Activated CD4-positive, alpha-beta T cell treated with anti-CD3 and anti-CD28 coated beads, Interleukin-2, amount 10 ng/mL, durations not matched to agents 7 days and 5 days (primary cell): ENCODE results near the gene ATP5F1E. TPM values are rescaled to one million over a fixed set of nuclear protein-coding genes. Genes with fewer than 3 reads are reported as not detected.
A peak's percentile ranks its signal among the peaks of the same experiment; 100 is the strongest.

Experiments
- CTCF ChIA-PET: fragments of 350-600 bp; sonication (Branson Sonifier 250); formaldehyde crosslinking; loops from one replicate; lab custom pipeline; 2021; ENCODE audit warnings: antibody characterized with exemption; lab: Charles Lee
- POLR2A ChIA-PET: fragments of 350-600 bp; sonication (Branson Sonifier 250); formaldehyde crosslinking; loops from one replicate; lab custom pipeline; 2021; ENCODE audit warnings: antibody characterized with exemption; lab: Charles Lee
- DNase-seq: peaks from one replicate; pipeline ENCODE4 v3.0.0-alpha.2; 2020
- H3K27ac Mint-ChIP-seq: one replicate; pipeline ENCODE4 v1.8.0; 2021; ENCODE audit warnings: mild to moderate bottlenecking, moderate library complexity, mixed read lengths
- H3K27me3 Mint-ChIP-seq: one replicate; pipeline ENCODE4 v1.8.0; 2021; ENCODE audit warnings: mixed read lengths
- H3K36me3 Mint-ChIP-seq: one replicate; pipeline ENCODE4 v1.8.0; 2021; ENCODE audit warnings: low read depth, mixed read lengths
- H3K4me1 Mint-ChIP-seq: one replicate; pipeline ENCODE4 v1.8.0; 2021; ENCODE audit warnings: mixed read lengths
- H3K4me3 Mint-ChIP-seq: one replicate; pipeline ENCODE4 v1.8.0; 2021; ENCODE audit warnings: mild to moderate bottlenecking, moderate library complexity, mixed read lengths
- H3K9me3 Mint-ChIP-seq: one replicate; pipeline ENCODE4 v1.8.0; 2021; ENCODE audit warnings: mixed read lengths
- total RNA-seq, 2 experiments: library from RNA; stranded (reverse); gene quantifications; one replicate each; pipeline ENCODE4 v1.2.3, GENCODE V29; 2021

ATP5F1E gene
- total RNA-seq, 2 experiments from 2014 or later: 98.1 to 101 TPM

DNA sequence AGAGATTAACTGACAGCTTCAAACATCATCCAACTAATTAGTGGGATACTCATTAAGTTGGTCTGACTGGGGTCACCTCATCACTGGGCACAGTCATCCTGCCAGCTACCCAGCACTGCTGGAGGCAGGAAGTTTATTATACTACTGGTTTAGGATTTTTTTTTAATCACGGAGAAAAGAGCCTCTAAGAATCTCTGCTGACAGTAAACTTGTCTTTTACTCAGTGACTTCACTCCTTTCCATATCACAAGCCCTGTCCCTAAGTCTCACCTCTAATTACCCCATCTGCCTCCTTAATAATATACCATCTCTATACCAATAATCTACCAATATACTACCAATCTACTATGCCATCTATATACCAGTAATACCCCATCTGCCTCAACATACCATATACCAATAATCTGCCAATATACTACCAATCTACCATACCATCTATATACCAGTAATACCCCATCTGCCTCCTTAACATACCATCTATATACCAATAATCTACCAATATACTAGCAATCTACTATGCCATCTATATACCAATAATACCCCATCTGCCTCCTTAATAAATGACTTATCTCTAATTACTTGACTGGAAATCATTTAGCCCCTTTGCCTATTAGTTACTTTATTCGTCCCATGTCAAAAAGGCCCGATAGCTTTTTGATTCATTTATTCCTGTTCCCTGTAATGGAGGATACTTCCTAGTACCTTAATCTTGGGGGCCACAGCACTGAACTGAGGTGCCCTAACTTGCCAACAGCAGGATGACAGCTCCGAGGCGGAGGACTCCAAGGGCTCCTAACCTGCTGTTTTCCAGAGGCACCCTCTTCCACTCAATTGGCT is 5.0 kb downstream of the ATP5F1E start:
- H3K27ac Mint-ChIP-seq: no peak overlapping the region
- H3K9me3 Mint-ChIP-seq: no peaks in the 10 kb centered on the region
- no peak overlapping the region for H3K4me3 Mint-ChIP-seq

GRCh38 chr20:59025511-59025910 is 6.6 kb downstream of the ATP5F1E start:
- peak overlapping the region; percentile 16 for H3K27ac Mint-ChIP-seq
- H3K36me3 Mint-ChIP-seq: peaks cover 69% of the 10 kb centered on the region
- no peak for DNase-seq
- ChIA-PET POLR2A (no interaction called here), CTCF (interaction anchor here (1.7 kb wide), 1 partner anchor 182 kb away, joined by 4 read pairs; no protein-coding TSS in a partner anchor)
- H3K4me1 Mint-ChIP-seq: peaks cover 44% of the 10 kb centered on the region
- no peak overlapping the region for H3K4me3 Mint-ChIP-seq
- no peaks in the 10 kb centered on the region for H3K9me3 Mint-ChIP-seq
- no peaks in the 10 kb centered on the region for H3K27me3 Mint-ChIP-seq

More for the DNA sequence above, 5.0 kb downstream of the ATP5F1E start:
- Mint-ChIP-seq H3K27me3 (no peaks in the 10 kb centered on the region), H3K36me3 (peaks cover 78% of the 10 kb centered on the region), H3K4me1 (peaks cover 54% of the 10 kb centered on the region)
- ChIA-PET POLR2A (no interaction called here), CTCF (no interaction called here)
- DNase-seq: no peak

GRCh38 chr20:59025086-59025485 is 7.0 kb downstream of the ATP5F1E start:
- Mint-ChIP-seq H3K27me3 (no peaks in the 10 kb centered on the region), H3K9me3 (no peaks in the 10 kb centered on the region), H3K4me1 (peaks cover 40% of the 10 kb centered on the region), H3K4me3 (no peak overlapping the region), H3K27ac (no peak overlapping the region), H3K36me3 (peaks cover 65% of the 10 kb centered on the region)
- no peak for DNase-seq
- CTCF ChIA-PET: interaction anchor here (1.7 kb wide), 2 partner anchors 10 to 183 kb away, joined by 4 to 8 read pairs; no protein-coding TSS in a partner anchor
- POLR2A ChIA-PET: no interaction called here

DNA sequence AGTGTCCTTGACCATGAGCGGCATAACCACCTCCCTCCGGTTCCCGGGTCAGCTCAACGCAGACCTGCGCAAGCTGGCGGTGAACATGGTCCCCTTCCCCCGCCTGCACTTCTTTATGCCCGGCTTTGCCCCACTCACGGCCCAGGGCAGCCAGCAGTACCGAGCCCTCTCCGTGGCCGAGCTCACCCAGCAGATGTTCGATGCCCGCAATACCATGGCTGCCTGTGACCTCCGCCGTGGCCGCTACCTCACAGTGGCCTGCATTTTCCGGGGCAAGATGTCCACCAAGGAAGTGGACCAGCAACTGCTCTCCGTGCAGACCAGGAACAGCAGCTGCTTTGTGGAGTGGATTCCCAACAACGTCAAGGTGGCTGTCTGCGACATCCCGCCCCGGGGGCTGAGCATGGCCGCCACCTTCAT is 8.0 kb downstream of the ATP5F1E start:
- POLR2A ChIA-PET: no interaction called here
- no peak for DNase-seq
- Mint-ChIP-seq H3K27me3 (no peaks in the 10 kb centered on the region), H3K4me3 (no peak overlapping the region), H3K27ac (no peak overlapping the region), H3K36me3 (peaks cover 56% of the 10 kb centered on the region), H3K4me1 (peaks cover 30% of the 10 kb centered on the region), H3K9me3 (no peaks in the 10 kb centered on the region)
- CTCF ChIA-PET: interaction anchor here (0.9 to 1.7 kb wide), 3 partner anchors 9 to 184 kb away, joined by 3 to 8 read pairs (median 4); no protein-coding TSS in a partner anchor

DNA sequence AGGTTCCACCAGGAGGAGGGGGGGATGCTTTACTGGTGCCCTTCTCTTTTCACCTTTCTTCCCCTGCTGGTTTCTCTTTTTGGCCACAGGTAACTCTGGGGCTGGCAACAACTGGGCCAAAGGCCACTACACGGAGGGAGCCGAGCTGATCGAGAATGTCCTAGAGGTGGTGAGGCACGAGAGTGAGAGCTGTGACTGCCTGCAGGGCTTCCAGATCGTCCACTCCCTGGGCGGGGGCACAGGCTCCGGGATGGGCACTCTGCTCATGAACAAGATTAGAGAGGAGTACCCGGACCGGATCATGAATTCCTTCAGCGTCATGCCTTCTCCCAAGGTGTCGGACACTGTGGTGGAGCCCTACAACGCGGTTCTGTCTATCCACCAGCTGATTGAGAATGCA is 8.5 kb downstream of the ATP5F1E start:
- Mint-ChIP-seq H3K27me3 (no peaks in the 10 kb centered on the region), H3K36me3 (peaks cover 51% of the 10 kb centered on the region), H3K4me3 (no peak overlapping the region), H3K4me1 (peaks cover 25% of the 10 kb centered on the region), H3K27ac (no peak overlapping the region), H3K9me3 (no peaks in the 10 kb centered on the region)
- ChIA-PET POLR2A (no interaction called here), CTCF (interaction anchor here (0.6 to 1.7 kb wide), 3 partner anchors 8 to 472 kb away, joined by 3 to 8 read pairs (median 3); no protein-coding TSS in a partner anchor)
- no peak for DNase-seq

GRCh38 chr20:59022754-59023153 is 9.4 kb downstream of the ATP5F1E start:
- H3K36me3 Mint-ChIP-seq: peaks cover 45% of the 10 kb centered on the region
- no peak overlapping the region for H3K4me3 Mint-ChIP-seq
- peaks cover 20% of the 10 kb centered on the region for H3K4me1 Mint-ChIP-seq
- POLR2A ChIA-PET: no interaction called here
- no peak overlapping the region for H3K27ac Mint-ChIP-seq
- H3K27me3 Mint-ChIP-seq: no peaks in the 10 kb centered on the region
- H3K9me3 Mint-ChIP-seq: no peaks in the 10 kb centered on the region
- DNase-seq: no peak
- CTCF ChIA-PET: interaction anchor here (0.6 kb wide), 1 partner anchor 473 kb away, joined by 3 read pairs; no protein-coding TSS in a partner anchor

GRCh38 chr20:59020938-59021551 is 11.1 kb downstream of the ATP5F1E start:
- H3K4me3 Mint-ChIP-seq: no peak overlapping the region

GRCh38 chr20:59019217-59019616 is 12.9 kb downstream of the ATP5F1E start, which contains the start of gene TUBB1:
TUBB1 (plus strand) TSS chr20:59019429; CDS start chr20:59019523, 94 bp downstream.
- H3K4me1 Mint-ChIP-seq: peaks cover 28% of the 10 kb centered on the region
- no peaks in the 10 kb centered on the region for H3K27me3 Mint-ChIP-seq
- ChIA-PET CTCF (interaction anchor here (1.5 kb wide), 1 partner anchor 11 kb away, joined by 7 read pairs; no protein-coding TSS in a partner anchor), POLR2A (interaction anchor here (0.5 kb wide), 1 partner anchor 13 kb away, joined by 4 read pairs; no protein-coding TSS in a partner anchor)
- no peaks in the 10 kb centered on the region for H3K9me3 Mint-ChIP-seq
- peaks cover 18% of the 10 kb centered on the region for H3K36me3 Mint-ChIP-seq
- peak within 1 kb of the TSS; percentile 31 for H3K27ac Mint-ChIP-seq
- no peak within 1 kb of the TSS for H3K4me3 Mint-ChIP-seq
- no peak for DNase-seq

More at GRCh38 chr20:59020938-59021551, 11.1 kb downstream of the ATP5F1E start:
- no peak for DNase-seq
- peaks cover 30% of the 10 kb centered on the region for H3K36me3 Mint-ChIP-seq
- CTCF ChIA-PET: interaction anchor here (1.3 kb wide), 1 partner anchor 11 kb away, joined by 4 read pairs; the partner anchor contains the start of gene ATP5F1E
- peaks cover 25% of the 10 kb centered on the region for H3K4me1 Mint-ChIP-seq
- no peaks in the 10 kb centered on the region for H3K27me3 Mint-ChIP-seq
- H3K9me3 Mint-ChIP-seq: no peaks in the 10 kb centered on the region
- POLR2A ChIA-PET: no interaction called here
- no peak overlapping the region for H3K27ac Mint-ChIP-seq

DNA sequence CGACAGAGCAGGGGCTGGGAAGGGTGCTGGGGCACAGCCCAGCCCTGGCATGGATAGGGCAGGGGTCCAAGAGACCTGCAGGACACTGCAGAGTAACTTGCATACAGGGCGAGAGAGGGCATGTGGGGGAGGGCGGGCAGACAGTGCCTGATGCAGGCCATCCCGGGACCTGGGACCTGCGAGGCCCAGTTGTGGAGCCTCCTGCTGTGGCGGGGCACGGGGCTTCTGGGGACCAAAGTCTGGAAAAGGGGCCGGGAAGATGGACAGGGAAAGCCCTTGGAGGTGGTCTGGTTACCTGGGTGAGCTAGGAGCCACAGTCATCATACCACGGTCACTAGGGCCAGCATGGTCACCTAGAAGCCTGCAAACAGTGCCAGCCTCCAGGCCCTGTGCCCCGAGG is 13.3 kb downstream of the ATP5F1E start:
- ChIA-PET CTCF (interaction anchor here (0.7 to 1.5 kb wide), 3 partner anchors 10 to 782 kb away, joined by 3 to 7 read pairs (median 3); no protein-coding TSS in a partner anchor), POLR2A (interaction anchor here (0.5 kb wide), 1 partner anchor 13 kb away, joined by 4 read pairs; no protein-coding TSS in a partner anchor)
- Mint-ChIP-seq H3K36me3 (peaks cover 14% of the 10 kb centered on the region), H3K9me3 (no peaks in the 10 kb centered on the region), H3K4me1 (peaks cover 32% of the 10 kb centered on the region), H3K27ac (peak overlapping the region; percentile 27), H3K27me3 (no peaks in the 10 kb centered on the region), H3K4me3 (no peak overlapping the region)
- DNase-seq: no peak

DNA sequence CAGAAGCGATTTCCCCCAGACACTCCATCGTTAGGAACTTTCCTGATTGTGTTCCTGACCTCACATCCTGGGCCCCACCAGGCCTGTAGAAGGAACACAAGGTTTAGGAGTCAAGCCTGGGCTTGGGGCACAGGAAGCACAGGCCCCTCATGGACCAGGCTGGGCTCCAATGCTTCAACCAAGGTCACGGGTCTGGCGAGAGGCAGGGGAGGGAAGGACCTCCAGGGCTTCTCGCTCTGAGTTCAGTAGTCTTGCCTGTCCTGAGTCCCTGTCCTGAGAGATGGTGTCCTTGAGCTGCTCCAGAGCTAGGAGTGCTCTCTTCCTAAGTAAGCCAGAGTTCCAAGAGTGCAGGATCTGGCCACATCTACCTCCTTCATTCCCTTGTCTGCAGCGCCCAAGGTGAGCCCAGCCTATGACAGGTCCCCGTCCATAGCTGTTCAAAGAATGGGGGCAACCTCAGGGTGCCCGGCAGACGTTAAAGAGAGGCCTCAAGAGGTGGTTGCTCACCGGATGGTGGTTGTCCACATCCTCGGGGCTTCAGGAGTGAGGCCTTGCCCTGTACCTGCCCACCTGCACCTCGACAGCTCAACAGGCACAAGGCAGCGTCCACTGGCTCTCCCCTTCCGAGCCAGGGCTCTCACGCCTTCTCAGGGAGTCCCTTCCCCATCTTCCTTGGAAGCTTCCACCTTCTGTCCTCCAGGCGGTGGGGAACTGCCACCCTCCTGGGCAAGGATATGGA is 14.5 kb downstream of the ATP5F1E start:
- Mint-ChIP-seq H3K9me3 (no peaks in the 10 kb centered on the region), H3K27ac (peak overlapping the region; percentile 54), H3K36me3 (peaks cover 5% of the 10 kb centered on the region), H3K4me3 (no peak overlapping the region), H3K4me1 (peaks cover 42% of the 10 kb centered on the region), H3K27me3 (no peaks in the 10 kb centered on the region)
- POLR2A ChIA-PET: no interaction called here
- DNase-seq: no peak
- CTCF ChIA-PET: interaction anchor here (0.6 to 1.2 kb wide), 5 partner anchors 11 to 193 kb away, joined by 3 to 4 read pairs (median 3); no protein-coding TSS in a partner anchor

DNA sequence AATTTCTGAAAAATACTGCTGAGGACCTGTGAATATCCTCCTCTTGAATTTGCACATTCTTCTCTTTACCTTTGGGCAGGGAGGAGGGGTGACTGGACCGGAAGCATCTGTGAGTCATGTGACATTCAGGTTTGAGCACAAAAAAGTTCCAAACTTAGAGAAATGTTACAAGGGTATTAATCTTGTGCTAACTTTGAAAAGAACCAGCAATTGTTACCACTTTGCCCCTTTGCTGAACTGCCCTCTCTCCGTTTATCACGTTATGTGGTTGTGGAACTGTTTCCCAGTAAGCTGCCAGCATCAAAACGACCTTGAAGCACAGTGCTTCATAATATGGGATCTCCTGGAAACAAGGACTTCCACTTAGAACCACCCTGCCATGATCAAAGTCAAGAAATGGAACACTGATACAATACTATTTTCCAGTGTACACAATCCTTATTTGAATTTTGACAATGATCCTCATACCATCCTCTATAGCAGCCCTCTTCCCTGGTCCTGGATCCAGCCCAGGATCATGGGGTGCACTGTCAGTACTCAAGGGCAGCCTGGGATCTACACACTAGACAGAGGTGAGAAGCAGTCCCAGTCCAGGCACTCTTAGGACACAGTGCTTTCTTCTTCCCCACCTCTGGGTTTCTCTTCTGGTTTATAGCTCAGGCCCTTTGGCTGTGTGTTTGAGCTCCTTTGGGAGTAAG is 15.2 kb downstream of the ATP5F1E start:
- ChIA-PET POLR2A (no interaction called here), CTCF (interaction anchor here (0.8 to 1.0 kb wide), 2 partner anchors 11 to 20 kb away, joined by 3 read pairs; no protein-coding TSS in a partner anchor)
- peaks cover 49% of the 10 kb centered on the region for H3K4me1 Mint-ChIP-seq
- DNase-seq: peak; percentile 30
- no peak overlapping the region for H3K4me3 Mint-ChIP-seq
- H3K9me3 Mint-ChIP-seq: no peaks in the 10 kb centered on the region
- H3K36me3 Mint-ChIP-seq: no peaks in the 10 kb centered on the region
- peak overlapping the region; percentile 54 for H3K27ac Mint-ChIP-seq
- H3K27me3 Mint-ChIP-seq: no peaks in the 10 kb centered on the region
